Measurements from ENCODE around the gene FUT8. TPM values are rescaled to one million over a fixed set of nuclear protein-coding genes. Genes with fewer than 3 reads are reported as not detected.

FUT8 gene
- total and polyA plus RNA-seq, 2 of the 8 experiments (the other 6 are each of a cell fraction or from before 2014, with no cell fraction given): 10.5 to 25.1 TPM

- TF ChIP-seq SIRT6 (IDR thresholded peaks at IDR 0.05; ENCODE audit: low read length): no peak
- no peak for TF ChIP-seq CHD1 (IDR thresholded peaks at IDR 0.05; ENCODE audit: low read depth, low read length)
- TF ChIP-seq TAF7 (optimal IDR thresholded peaks at IDR 0.05; ENCODE audit: borderline replicate concordance, low read depth, low read length): no peak
- no peak for TF ChIP-seq BRCA1 (IDR thresholded peaks at IDR 0.05; ENCODE audit: low read depth, low read length)
- TF ChIP-seq SRF (IDR thresholded peaks at IDR 0.05; ENCODE audit: low read depth, low read length): no peak
These were observed 336.8 kb downstream of the FUT8 start (continued) for GRCh38 chr14:65749287-65749686.

Data from H1 (cell line).